ENCODE data around the gene CEACAM1. TPM values are rescaled to one million over a fixed set of nuclear protein-coding genes. Genes with fewer than 3 reads are reported as not detected.

The CEACAM1 gene
- total and polyA plus RNA-seq, 9 of the 15 experiments (the other 6 are each of a cell fraction or from before 2014, with no cell fraction given) = 0.04 to 0.16 (median 0.10) TPM; not detected in 1

DNA sequence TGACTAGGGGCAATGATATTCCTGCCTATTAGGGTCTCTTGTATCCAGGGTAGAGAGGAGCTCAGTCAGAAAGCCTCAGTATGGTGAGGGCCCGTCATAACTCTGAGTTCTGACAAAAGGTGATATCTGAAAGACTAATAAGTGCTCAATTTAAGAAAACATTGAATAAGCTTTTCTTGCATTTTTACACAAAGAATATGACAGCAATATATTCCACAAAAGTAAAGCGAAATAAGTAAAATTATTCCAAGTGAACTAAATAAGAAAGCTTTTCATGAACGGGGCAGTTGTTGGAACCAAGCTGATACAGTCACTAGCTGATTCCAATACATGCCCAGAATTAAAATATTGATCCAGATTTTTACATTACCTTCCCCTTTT, 40.5 kb downstream of the CEACAM1 start:
- in situ Hi-C loops (cut with MboI) (no loop called here), intact Hi-C loops (cut with micrococcal nuclease) (no loop called here)
- H3K27me3 ChIP-seq (ENCODE audit: control insufficient read depth in 2 of 2, insufficient read depth in 2 of 2, low read length in 2 of 2) = peaks cover 0 to 3% of the 10 kb centered on the region in 2 experiments; a peak in 2 of 5 replicates
- no peaks in the 10 kb centered on the region for H3K79me2 ChIP-seq (ENCODE audit: control insufficient read depth, insufficient read depth, low read length)
- H3K27ac ChIP-seq (ENCODE audit: extremely low read depth, low read depth, low read length) = no peak overlapping the region
- FAIRE-seq (no peak), DNase-seq (ENCODE audit: extremely low read depth in 1 of 4, low spot score in 3 of 4) (no peak), ATAC-seq (no peak)
- H3K4me2 ChIP-seq (ENCODE audit: insufficient read depth, low read length) = no peak overlapping the region
- no peak overlapping the region for H3K9ac ChIP-seq (ENCODE audit: insufficient read depth in 1 of 2, low read depth in 2 of 2, low read length in 2 of 2)
- TF ChIP-seq RHOXF2B (CRISPR knock-in tag; conservative IDR thresholded peaks at IDR 0.05) = no peak
- peak; percentile 51; the same call in 1 of the 2 replicates for TF ChIP-seq ZNF316 (IDR thresholded peaks at IDR 0.05)
- no peak for TF ChIP-seq RAD51 (IDR thresholded peaks at IDR 0.05; ENCODE audit: borderline replicate concordance, low read depth)
- TF ChIP-seq LEF1 (IDR thresholded peaks at IDR 0.05) = no peak
- peak; percentile 40; the same call in 1 of the 2 replicates for TF ChIP-seq C11orf30 (IDR thresholded peaks at IDR 0.05; ENCODE audit: low read depth)
- TF ChIP-seq L3MBTL2 (IDR thresholded peaks at IDR 0.05) = no peak
- TF ChIP-seq, protein P1, sequence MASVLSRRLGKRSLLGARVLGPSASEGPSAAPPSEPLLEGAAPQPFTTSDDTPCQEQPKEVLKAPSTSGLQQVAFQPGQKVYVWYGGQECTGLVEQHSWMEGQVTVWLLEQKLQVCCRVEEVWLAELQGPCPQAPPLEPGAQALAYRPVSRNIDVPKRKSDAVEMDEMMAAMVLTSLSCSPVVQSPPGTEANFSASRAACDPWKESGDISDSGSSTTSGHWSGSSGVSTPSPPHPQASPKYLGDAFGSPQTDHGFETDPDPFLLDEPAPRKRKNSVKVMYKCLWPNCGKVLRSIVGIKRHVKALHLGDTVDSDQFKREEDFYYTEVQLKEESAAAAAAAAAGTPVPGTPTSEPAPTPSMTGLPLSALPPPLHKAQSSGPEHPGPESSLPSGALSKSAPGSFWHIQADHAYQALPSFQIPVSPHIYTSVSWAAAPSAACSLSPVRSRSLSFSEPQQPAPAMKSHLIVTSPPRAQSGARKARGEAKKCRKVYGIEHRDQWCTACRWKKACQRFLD (CRISPR knock-in tag; IDR thresholded peaks at IDR 0.05) = no peak
- TF ChIP-seq GATAD2B (IDR thresholded peaks at IDR 0.05; ENCODE audit: borderline replicate concordance) = no peak
- TF ChIP-seq MAFK (IDR thresholded peaks at IDR 0.05; ENCODE audit: low read length) = 0 out of 2 replicates have a peak, but pooled peaks have one; percentile 13
- no peak for TF ChIP-seq HOXB6 (CRISPR knock-in tag; IDR thresholded peaks at IDR 0.05; ENCODE audit: borderline replicate concordance)
- TF ChIP-seq ZSCAN29 (IDR thresholded peaks at IDR 0.05) = no peak
- TF ChIP-seq, protein P2, sequence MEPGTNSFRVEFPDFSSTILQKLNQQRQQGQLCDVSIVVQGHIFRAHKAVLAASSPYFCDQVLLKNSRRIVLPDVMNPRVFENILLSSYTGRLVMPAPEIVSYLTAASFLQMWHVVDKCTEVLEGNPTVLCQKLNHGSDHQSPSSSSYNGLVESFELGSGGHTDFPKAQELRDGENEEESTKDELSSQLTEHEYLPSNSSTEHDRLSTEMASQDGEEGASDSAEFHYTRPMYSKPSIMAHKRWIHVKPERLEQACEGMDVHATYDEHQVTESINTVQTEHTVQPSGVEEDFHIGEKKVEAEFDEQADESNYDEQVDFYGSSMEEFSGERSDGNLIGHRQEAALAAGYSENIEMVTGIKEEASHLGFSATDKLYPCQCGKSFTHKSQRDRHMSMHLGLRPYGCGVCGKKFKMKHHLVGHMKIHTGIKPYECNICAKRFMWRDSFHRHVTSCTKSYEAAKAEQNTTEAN (CRISPR knock-in tag; IDR thresholded peaks at IDR 0.05) = no peak
- no peak for TF ChIP-seq PRMT5 (CRISPR knock-in tag; IDR thresholded peaks at IDR 0.05)
- TF ChIP-seq MTF1 (CRISPR knock-in tag; IDR thresholded peaks at IDR 0.05; ENCODE audit: borderline replicate concordance) = no peak
- no peak for TF ChIP-seq KHSRP (IDR thresholded peaks at IDR 0.05)
- TF ChIP-seq, protein P3, sequence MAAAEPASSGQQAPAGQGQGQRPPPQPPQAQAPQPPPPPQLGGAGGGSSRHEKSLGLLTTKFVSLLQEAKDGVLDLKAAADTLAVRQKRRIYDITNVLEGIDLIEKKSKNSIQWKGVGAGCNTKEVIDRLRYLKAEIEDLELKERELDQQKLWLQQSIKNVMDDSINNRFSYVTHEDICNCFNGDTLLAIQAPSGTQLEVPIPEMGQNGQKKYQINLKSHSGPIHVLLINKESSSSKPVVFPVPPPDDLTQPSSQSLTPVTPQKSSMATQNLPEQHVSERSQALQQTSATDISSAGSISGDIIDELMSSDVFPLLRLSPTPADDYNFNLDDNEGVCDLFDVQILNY (CRISPR knock-in tag; IDR thresholded peaks at IDR 0.05) = no peak
- TF ChIP-seq POLR2A (conservative IDR thresholded peaks at IDR 0.05) = no peak
- TF ChIP-seq FOXK2 (conservative IDR thresholded peaks at IDR 0.05 in 1 of 2, IDR thresholded peaks at IDR 0.05 in 1 of 2; ENCODE audit: low read depth in 2 of 2) = no peak
- TF ChIP-seq MAFG (tag; conservative IDR thresholded peaks at IDR 0.05) = peak; percentile 25; the same call in 1 of the 2 replicates
- no peak for TF ChIP-seq KLF6 (CRISPR knock-in tag; IDR thresholded peaks at IDR 0.05; ENCODE audit: borderline replicate concordance)
- no peak for TF ChIP-seq TCF7L2 (IDR thresholded peaks at IDR 0.05; ENCODE audit: low read depth, low read length)
- no peak for TF ChIP-seq ZKSCAN1 (IDR thresholded peaks at IDR 0.05; ENCODE audit: low read depth, low read length)
- H2AFZ ChIP-seq (ENCODE audit: low read depth, low read length) = no peak overlapping the region
- no peaks in the 10 kb centered on the region for H4K20me1 ChIP-seq (replicated peaks; ENCODE audit: control insufficient read depth, insufficient read depth, low read length)
- ChIA-PET CTCF (ENCODE audit: low intra/inter-chr PET ratio) (no interaction called here), POLR2A (interaction anchor here (0.6 kb wide), 1 partner anchor 17 kb away, joined by 3 read pairs; no protein-coding TSS in a partner anchor)
- 0% methylated on average over 3 of the region's 3 CpGs for WGBS (ENCODE audit: insufficient coverage, low coverage, missing lambda C conversion rate)
- H3K4me1 ChIP-seq (replicated peaks in 1 of 2; ENCODE audit: control insufficient read depth in 2 of 2, insufficient read depth in 2 of 2, low read length in 2 of 2) = no peaks in the 10 kb centered on the region; a peak in 1 of 5 replicates
- H3K9me1 ChIP-seq (ENCODE audit: control insufficient read depth, insufficient read depth, low read length) = no peaks in the 10 kb centered on the region
- H3K36me3 ChIP-seq (ENCODE audit: control insufficient read depth, insufficient read depth, low read length) = no peaks in the 10 kb centered on the region
- BruUV-seq (replicated peaks) = no TSS peak
- no peaks in the 10 kb centered on the region for H3K9me3 ChIP-seq (replicated peaks; ENCODE audit: control insufficient read depth, insufficient read depth, low read depth, low read length)
- no peak overlapping the region for H3K4me3 ChIP-seq

Data from K562 (cell line).